ENCODE measurements around the gene DNLZ. TPM values are rescaled to one million over a fixed set of nuclear protein-coding genes. Genes with fewer than 3 reads are reported as not detected.

Gene DNLZ
- polyA plus RNA-seq, 1 of the 3 experiments (the other 2 are of a cell fraction), result 40.6 TPM

GRCh38 chr9:136331556-136332481 is 31.7 kb downstream of the DNLZ start:
- Histone ChIP-seq H3K27ac (ENCODE audit: low read depth in 2 of 2, low read length in 1 of 2) (no peak overlapping the region), H3K9me3 (no peaks in the 10 kb centered on the region), H3K9ac (no peak overlapping the region), H3K4me1 (ENCODE audit: control insufficient read depth in 1 of 2, insufficient read depth in 2 of 2, low read depth in 1 of 2, low read length in 1 of 2) (peaks cover 11 to 18% of the 10 kb centered on the region in 2 experiments; a peak in 3 of 4 replicates), H4K20me1 (ENCODE audit: insufficient read depth) (peaks cover 45% of the 10 kb centered on the region), H3F3A (replicated peaks; ENCODE audit: insufficient read depth) (peaks cover 2% of the 10 kb centered on the region), H3K36me3 (replicated peaks in 1 of 2; ENCODE audit: control insufficient read depth in 1 of 2, insufficient read depth in 2 of 2, low read length in 1 of 2) (peaks cover 0 to 12% of the 10 kb centered on the region in 2 experiments), H3K4me2 (no peak overlapping the region), H3K9me2 (no peaks in the 10 kb centered on the region), H3K4me3 (ENCODE audit: low read depth in 2 of 2, low read length in 1 of 2) (no peak overlapping the region), H3K27me3 (ENCODE audit: insufficient read depth) (no peaks in the 10 kb centered on the region), H2AFZ (ENCODE audit: low read depth) (no peak overlapping the region), H3K79me2 (ENCODE audit: insufficient read depth) (peaks cover 52% of the 10 kb centered on the region)
- no peak for DNase-seq
- TF ChIP-seq, protein P1, sequence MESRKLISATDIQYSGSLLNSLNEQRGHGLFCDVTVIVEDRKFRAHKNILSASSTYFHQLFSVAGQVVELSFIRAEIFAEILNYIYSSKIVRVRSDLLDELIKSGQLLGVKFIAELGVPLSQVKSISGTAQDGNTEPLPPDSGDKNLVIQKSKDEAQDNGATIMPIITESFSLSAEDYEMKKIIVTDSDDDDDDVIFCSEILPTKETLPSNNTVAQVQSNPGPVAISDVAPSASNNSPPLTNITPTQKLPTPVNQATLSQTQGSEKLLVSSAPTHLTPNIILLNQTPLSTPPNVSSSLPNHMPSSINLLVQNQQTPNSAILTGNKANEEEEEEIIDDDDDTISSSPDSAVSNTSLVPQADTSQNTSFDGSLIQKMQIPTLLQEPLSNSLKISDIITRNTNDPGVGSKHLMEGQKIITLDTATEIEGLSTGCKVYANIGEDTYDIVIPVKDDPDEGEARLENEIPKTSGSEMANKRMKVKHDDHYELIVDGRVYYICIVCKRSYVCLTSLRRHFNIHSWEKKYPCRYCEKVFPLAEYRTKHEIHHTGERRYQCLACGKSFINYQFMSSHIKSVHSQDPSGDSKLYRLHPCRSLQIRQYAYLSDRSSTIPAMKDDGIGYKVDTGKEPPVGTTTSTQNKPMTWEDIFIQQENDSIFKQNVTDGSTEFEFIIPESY (IDR thresholded peaks at IDR 0.05; ENCODE audit: borderline replicate concordance, low read depth), result no peak
- TF ChIP-seq, protein P2, sequence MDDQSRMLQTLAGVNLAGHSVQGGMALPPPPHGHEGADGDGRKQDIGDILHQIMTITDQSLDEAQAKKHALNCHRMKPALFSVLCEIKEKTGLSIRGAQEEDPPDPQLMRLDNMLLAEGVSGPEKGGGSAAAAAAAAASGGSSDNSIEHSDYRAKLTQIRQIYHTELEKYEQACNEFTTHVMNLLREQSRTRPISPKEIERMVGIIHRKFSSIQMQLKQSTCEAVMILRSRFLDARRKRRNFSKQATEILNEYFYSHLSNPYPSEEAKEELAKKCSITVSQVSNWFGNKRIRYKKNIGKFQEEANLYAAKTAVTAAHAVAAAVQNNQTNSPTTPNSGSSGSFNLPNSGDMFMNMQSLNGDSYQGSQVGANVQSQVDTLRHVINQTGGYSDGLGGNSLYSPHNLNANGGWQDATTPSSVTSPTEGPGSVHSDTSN (IDR thresholded peaks at IDR 0.05), result no peak
- TF ChIP-seq SIN3A (IDR thresholded peaks at IDR 0.05; ENCODE audit: borderline replicate concordance, low read depth, low read length), result no peak
- TF ChIP-seq, protein P3, sequence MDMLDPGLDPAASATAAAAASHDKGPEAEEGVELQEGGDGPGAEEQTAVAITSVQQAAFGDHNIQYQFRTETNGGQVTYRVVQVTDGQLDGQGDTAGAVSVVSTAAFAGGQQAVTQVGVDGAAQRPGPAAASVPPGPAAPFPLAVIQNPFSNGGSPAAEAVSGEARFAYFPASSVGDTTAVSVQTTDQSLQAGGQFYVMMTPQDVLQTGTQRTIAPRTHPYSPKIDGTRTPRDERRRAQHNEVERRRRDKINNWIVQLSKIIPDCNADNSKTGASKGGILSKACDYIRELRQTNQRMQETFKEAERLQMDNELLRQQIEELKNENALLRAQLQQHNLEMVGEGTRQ (IDR thresholded peaks at IDR 0.05; ENCODE audit: borderline replicate concordance, low read depth, low read length), result no peak
- no peak for TF ChIP-seq FOXJ3 (CRISPR knock-in tag; IDR thresholded peaks at IDR 0.05)
- no peak for TF ChIP-seq MXI1 (IDR thresholded peaks at IDR 0.05; ENCODE audit: low read depth, low read length)
- POLR2A ChIA-PET, result no interaction called here
- CTCF ChIA-PET, result interaction anchor here (0.8 to 1.8 kb wide), 4 partner anchors 14 to 48 kb away, joined by 3 to 5 read pairs (median 4); no protein-coding TSS in a partner anchor
- 92% methylated on average over 23 of the region's 46 CpGs for WGBS (ENCODE audit: low lambda C conversion rate)

DNA sequence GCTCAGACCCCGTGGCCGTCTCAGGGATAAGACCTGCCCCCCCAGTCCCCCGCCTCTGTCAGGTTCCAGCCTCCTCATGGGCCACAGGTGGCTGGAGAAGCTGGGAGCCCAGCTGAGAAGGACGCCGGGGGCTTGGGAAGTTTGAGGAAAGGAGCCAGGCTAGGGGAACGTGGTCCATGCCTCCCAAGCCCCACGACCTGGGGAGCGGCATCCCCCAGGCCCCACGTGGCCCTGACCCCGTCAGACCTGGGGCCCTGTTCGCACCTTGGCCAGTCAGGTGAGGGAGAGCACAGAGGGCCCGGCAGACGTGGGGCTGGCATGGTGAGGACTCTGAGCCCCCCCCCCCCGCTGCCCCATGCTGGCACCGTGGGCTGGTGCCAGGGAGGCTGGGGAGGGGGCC is 32.5 kb downstream of the DNLZ start:
- Histone ChIP-seq H3K4me1 (ENCODE audit: control insufficient read depth in 1 of 2, insufficient read depth in 2 of 2, low read depth in 1 of 2, low read length in 1 of 2) (peaks cover 19 to 26% of the 10 kb centered on the region in 2 experiments), H3F3A (replicated peaks; ENCODE audit: insufficient read depth) (peaks cover 3% of the 10 kb centered on the region), H3K4me2 (no peak overlapping the region), H3K4me3 (ENCODE audit: low read depth in 2 of 2, low read length in 1 of 2) (no peak overlapping the region), H2AFZ (ENCODE audit: low read depth) (no peak overlapping the region), H3K9me2 (no peaks in the 10 kb centered on the region), H3K9me3 (no peaks in the 10 kb centered on the region), H3K36me3 (replicated peaks in 1 of 2; ENCODE audit: control insufficient read depth in 1 of 2, insufficient read depth in 2 of 2, low read length in 1 of 2) (peaks cover 0 to 5% of the 10 kb centered on the region in 2 experiments), H3K27me3 (ENCODE audit: insufficient read depth) (no peaks in the 10 kb centered on the region), H3K9ac (no peak overlapping the region), H4K20me1 (ENCODE audit: insufficient read depth) (peaks cover 45% of the 10 kb centered on the region), H3K27ac (ENCODE audit: low read depth in 2 of 2, low read length in 1 of 2) (no peak overlapping the region; a peak in 1 of 4 replicates), H3K79me2 (ENCODE audit: insufficient read depth) (peaks cover 52% of the 10 kb centered on the region)
- CTCF ChIA-PET, result interaction anchor here (0.8 to 1.8 kb wide), 4 partner anchors 15 to 47 kb away, joined by 3 to 5 read pairs (median 4); no protein-coding TSS in a partner anchor
- POLR2A ChIA-PET, result no interaction called here
- no peak for DNase-seq
- WGBS (ENCODE audit: low lambda C conversion rate), result no CpG with 5 or more reads among the region's 15 CpGs
- TF ChIP-seq SMC3 (IDR thresholded peaks at IDR 0.05; ENCODE audit: low read depth, low read length) (no peak), FOXM1 (IDR thresholded peaks at IDR 0.05; ENCODE audit: low read depth) (no peak), EP300 (IDR thresholded peaks at IDR 0.05; ENCODE audit: borderline replicate concordance in 1 of 2, low read depth in 1 of 2, low read length in 1 of 2) (no peak), FOXJ3 (CRISPR knock-in tag; IDR thresholded peaks at IDR 0.05) (no peak), RAD21 (IDR thresholded peaks at IDR 0.05; ENCODE audit: low read length) (no peak), SIN3A (IDR thresholded peaks at IDR 0.05; ENCODE audit: borderline replicate concordance, low read depth, low read length) (no peak), ELF1 (IDR thresholded peaks at IDR 0.05) (no peak), RFX5 (IDR thresholded peaks at IDR 0.05; ENCODE audit: low read length) (no peak), TCF12 (IDR thresholded peaks at IDR 0.05) (no peak), MEF2A (IDR thresholded peaks at IDR 0.05; ENCODE audit: borderline replicate concordance, low read depth) (no peak)
- TF ChIP-seq, protein P3 (IDR thresholded peaks at IDR 0.05; ENCODE audit: borderline replicate concordance, low read depth, low read length), result no peak
- TF ChIP-seq, protein P4, sequence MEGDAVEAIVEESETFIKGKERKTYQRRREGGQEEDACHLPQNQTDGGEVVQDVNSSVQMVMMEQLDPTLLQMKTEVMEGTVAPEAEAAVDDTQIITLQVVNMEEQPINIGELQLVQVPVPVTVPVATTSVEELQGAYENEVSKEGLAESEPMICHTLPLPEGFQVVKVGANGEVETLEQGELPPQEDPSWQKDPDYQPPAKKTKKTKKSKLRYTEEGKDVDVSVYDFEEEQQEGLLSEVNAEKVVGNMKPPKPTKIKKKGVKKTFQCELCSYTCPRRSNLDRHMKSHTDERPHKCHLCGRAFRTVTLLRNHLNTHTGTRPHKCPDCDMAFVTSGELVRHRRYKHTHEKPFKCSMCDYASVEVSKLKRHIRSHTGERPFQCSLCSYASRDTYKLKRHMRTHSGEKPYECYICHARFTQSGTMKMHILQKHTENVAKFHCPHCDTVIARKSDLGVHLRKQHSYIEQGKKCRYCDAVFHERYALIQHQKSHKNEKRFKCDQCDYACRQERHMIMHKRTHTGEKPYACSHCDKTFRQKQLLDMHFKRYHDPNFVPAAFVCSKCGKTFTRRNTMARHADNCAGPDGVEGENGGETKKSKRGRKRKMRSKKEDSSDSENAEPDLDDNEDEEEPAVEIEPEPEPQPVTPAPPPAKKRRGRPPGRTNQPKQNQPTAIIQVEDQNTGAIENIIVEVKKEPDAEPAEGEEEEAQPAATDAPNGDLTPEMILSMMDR (IDR thresholded peaks at IDR 0.05), result no peak

Data from SK-N-SH (cell line).